MM.1S (cell line): ENCODE measurements around the gene PIKFYVE.
"Not testable (repeated sequence)": the region's sequence is repeated elsewhere in the genome, so short reads cannot be mapped to it uniquely, and the experiment has no call there.

ENCODE experiments used
- DNase-seq: peaks from one replicate; pipeline ENCODE4 v3.0.0-alpha.2; 2015
- H2AFZ ChIP-seq: fragments of 300-600 bp; sonication (generic); 2 replicates; pipeline ENCODE4 v1.6.0; 2016; ENCODE audit warnings: antibody characterized with exemption, low read length
- H3F3A ChIP-seq: fragments of 300-600 bp; sonication (generic); 2 replicates; pipeline ENCODE4 v1.6.1; 2016; ENCODE audit warnings: mild to moderate bottlenecking, antibody characterized with exemption, low read length, moderate library complexity, mixed read lengths; ENCODE audit not compliant: insufficient read depth
- H3K27ac ChIP-seq: fragments of 300-600 bp; sonication (generic); 2 replicates; pipeline ENCODE4 v1.5.1; 2016; ENCODE audit warnings: mild to moderate bottlenecking, low read length
- H3K27me3 ChIP-seq: fragments of 300-600 bp; sonication (generic); replicated peaks from 2 replicates; pipeline ENCODE4 v1.6.0; 2016; ENCODE audit warnings: low read length; ENCODE audit not compliant: insufficient read depth
- H3K36me3 ChIP-seq: fragments of 300-600 bp; sonication (generic); replicated peaks from 2 replicates; pipeline ENCODE4 v1.6.1; 2016; ENCODE audit warnings: mild to moderate bottlenecking, low read length, mixed read lengths; ENCODE audit not compliant: insufficient read depth
- H3K4me1 ChIP-seq: fragments of 300-600 bp; sonication (generic); 2 replicates; pipeline ENCODE4 v1.6.1; 2016; ENCODE audit warnings: low read length, mixed read lengths
- H3K4me2 ChIP-seq: fragments of 300-600 bp; sonication (generic); 2 replicates; pipeline ENCODE4 v1.6.0; 2016; ENCODE audit warnings: low read depth, low read length
- H3K4me3 ChIP-seq: fragments of 300-600 bp; sonication (generic); 2 replicates; pipeline ENCODE4 v1.5.1; 2016; ENCODE audit warnings: low read length, mixed read lengths
- H3K79me2 ChIP-seq: fragments of 300-600 bp; sonication (generic); 2 replicates; pipeline ENCODE4 v1.6.1; 2016; ENCODE audit warnings: mixed run types, low read length, mixed read lengths
- H3K9ac ChIP-seq: fragments of 300-600 bp; sonication (generic); 2 replicates; pipeline ENCODE4 v1.6.1; 2016; ENCODE audit warnings: low read length, mixed read lengths
- H3K9me2 ChIP-seq: fragments of 300-600 bp; sonication (generic); replicated peaks from 2 replicates; pipeline ENCODE4 v1.6.1; 2016; ENCODE audit warnings: mild to moderate bottlenecking, low read length, mixed read lengths; ENCODE audit not compliant: insufficient read depth
- H3K9me3 ChIP-seq: fragments of 300-600 bp; sonication (generic); replicated peaks from 2 replicates; pipeline ENCODE4 v1.6.1; 2016; ENCODE audit warnings: mild to moderate bottlenecking, low read length, mixed read lengths; ENCODE audit not compliant: insufficient read depth
- H4K20me1 ChIP-seq: fragments of 300-600 bp; sonication (generic); 2 replicates; pipeline ENCODE4 v1.6.1; 2016; ENCODE audit warnings: mild to moderate bottlenecking, low read length, moderate library complexity, mixed read lengths; ENCODE audit not compliant: insufficient read depth
- EZH2 ChIP-seq: fragments of 300-600 bp; sonication (generic); optimal IDR thresholded peaks from 2 replicates; pipeline ENCODE3; 2017; ENCODE audit warnings: low read depth, mild to moderate bottlenecking, antibody characterized with exemption, low read length, mixed read lengths
- EZH2phosphoT487 ChIP-seq: fragments of 300-600 bp; sonication (generic); IDR thresholded peaks from 2 replicates; pipeline ENCODE4 v1.6.1; 2018; ENCODE audit warnings: antibody characterized with exemption, low read length
- TF ChIP-seq, protein P1 (sequence below): fragments of 300-600 bp; sonication (generic); IDR thresholded peaks from 2 replicates; pipeline ENCODE4 v1.5.1; 2016; ENCODE audit warnings: antibody characterized with exemption, low read length, mixed read lengths

Gene PIKFYVE

DNA sequence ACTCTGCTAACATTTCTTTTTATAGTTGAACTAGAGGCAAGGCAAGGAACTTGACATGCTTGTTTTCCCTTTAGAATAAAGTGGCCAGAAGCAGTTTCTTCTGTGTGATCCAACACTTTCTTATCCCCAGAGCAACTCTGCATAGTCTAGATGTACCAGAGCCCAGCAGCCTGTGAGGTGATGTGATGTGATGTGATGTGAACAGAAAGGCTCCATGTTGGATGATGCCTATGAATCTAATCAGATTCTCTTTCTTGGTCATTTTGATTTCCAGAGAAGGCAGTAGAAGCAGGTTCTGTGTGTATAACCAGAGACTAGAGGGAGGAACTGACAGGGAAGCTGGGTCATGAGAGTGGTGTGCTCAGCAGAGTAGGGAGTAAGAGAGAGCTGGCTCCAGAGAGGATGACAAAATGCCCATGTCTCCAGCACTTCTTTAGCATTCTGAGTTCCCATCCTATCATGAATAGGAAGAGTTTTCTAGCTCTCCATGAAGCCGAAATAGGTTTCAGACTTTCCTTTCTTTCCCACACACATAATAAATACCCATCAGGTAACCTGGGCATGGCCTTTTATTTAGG, 109.5 kb downstream of the PIKFYVE start:
- Histone ChIP-seq H3K4me1 (no peaks in the 10 kb centered on the region), H3K4me3 (no peak overlapping the region), H3K27ac (no peak overlapping the region), H3F3A (no peaks in the 10 kb centered on the region), H3K9me3 (no peaks in the 10 kb centered on the region), H3K27me3 (no peaks in the 10 kb centered on the region), H3K9ac (no peak overlapping the region), H3K9me2 (no peaks in the 10 kb centered on the region), H4K20me1 (no peaks in the 10 kb centered on the region), H3K36me3 (no peaks in the 10 kb centered on the region), H2AFZ (no peak overlapping the region), H3K4me2 (no peak overlapping the region), H3K79me2 (no peaks in the 10 kb centered on the region)
- TF ChIP-seq, protein P1, sequence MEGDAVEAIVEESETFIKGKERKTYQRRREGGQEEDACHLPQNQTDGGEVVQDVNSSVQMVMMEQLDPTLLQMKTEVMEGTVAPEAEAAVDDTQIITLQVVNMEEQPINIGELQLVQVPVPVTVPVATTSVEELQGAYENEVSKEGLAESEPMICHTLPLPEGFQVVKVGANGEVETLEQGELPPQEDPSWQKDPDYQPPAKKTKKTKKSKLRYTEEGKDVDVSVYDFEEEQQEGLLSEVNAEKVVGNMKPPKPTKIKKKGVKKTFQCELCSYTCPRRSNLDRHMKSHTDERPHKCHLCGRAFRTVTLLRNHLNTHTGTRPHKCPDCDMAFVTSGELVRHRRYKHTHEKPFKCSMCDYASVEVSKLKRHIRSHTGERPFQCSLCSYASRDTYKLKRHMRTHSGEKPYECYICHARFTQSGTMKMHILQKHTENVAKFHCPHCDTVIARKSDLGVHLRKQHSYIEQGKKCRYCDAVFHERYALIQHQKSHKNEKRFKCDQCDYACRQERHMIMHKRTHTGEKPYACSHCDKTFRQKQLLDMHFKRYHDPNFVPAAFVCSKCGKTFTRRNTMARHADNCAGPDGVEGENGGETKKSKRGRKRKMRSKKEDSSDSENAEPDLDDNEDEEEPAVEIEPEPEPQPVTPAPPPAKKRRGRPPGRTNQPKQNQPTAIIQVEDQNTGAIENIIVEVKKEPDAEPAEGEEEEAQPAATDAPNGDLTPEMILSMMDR, result no peak
- no peak for DNase-seq

DNA sequence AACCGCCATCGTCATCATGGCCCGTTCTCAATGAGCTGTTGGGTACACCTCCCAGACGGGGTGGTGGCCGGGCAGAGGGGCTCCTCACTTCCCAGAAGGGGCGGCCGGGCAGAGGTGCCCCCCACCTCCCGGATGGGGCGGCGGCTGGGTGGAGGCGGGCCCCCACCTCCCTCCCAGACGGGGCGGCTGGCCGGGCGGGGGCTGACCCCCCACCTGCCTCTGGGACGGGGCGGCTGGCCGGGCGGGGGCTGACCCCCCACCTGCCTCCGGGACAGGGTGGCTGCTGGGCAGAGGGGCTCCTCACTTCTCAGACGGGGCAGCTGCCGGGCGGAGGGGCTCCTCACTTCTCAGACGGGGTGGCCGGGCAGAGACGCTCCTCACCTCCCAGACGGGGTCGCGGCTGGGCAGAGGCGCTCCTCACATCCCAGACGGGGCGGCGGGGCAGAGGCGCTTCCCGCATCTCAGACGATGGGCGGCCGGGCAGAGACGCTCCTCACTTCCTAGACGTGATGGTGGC, 111.3 kb downstream of the PIKFYVE start:
- not testable (repeated sequence) for H3K79me2 ChIP-seq, H3K9ac ChIP-seq, H3K36me3 ChIP-seq, H3F3A ChIP-seq, H3K27me3 ChIP-seq, H3K9me3 ChIP-seq, H3K4me2 ChIP-seq, H3K27ac ChIP-seq, H3K4me1 ChIP-seq, H3K4me3 ChIP-seq, DNase-seq, H3K9me2 ChIP-seq, H2AFZ ChIP-seq, H4K20me1 ChIP-seq

DNA sequence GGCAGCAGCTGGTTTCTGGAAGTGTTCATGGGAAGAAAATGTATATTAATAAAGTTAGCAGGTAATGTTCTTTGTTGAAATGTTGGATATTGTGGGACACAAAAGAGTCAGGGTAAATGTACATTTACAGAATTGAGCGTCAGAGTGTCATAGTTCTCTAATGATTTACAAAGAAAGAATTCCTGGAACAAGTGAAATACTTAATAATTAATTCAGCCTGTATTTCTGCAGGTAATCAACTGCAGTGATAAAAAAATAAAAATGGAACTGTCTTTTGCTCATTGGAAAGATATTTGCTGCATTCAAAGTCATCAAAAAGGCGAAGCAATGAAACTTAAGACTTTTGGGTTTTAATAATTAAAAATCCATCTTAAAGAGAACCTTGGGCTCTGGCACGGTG, 113.1 kb downstream of the PIKFYVE start:
- no peak for DNase-seq

DNA sequence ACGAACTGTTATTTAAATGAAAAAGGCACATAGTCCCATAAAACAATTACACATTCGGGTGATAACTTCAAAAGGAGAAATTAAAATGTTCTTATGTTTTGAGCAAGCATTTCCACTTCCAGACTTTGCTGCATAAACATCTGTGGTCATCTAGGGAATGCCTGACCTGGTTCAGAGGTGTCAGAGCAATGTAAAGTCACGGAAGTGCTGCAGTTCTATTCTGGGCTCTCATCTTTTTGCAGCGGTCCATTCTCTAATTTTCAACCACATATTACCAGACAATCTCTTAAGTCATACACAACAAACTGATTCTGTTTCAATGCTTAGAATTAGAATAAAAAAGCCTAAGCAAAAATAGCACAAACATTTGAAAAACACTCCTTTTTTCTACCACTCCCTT, 118.6 kb downstream of the PIKFYVE start:
- Histone ChIP-seq H3K4me3 (no peak overlapping the region), H3F3A (no peaks in the 10 kb centered on the region), H4K20me1 (no peaks in the 10 kb centered on the region), H3K27me3 (no peaks in the 10 kb centered on the region), H3K9me3 (no peaks in the 10 kb centered on the region), H3K9me2 (no peaks in the 10 kb centered on the region), H3K9ac (no peak overlapping the region), H3K4me2 (peak overlapping the region; percentile 2; the same call in 1 of the 2 replicates), H3K79me2 (no peaks in the 10 kb centered on the region), H3K27ac (no peak overlapping the region), H3K4me1 (peaks cover 18% of the 10 kb centered on the region), H2AFZ (peak overlapping the region; percentile 10; the same call in 1 of the 2 replicates), H3K36me3 (no peaks in the 10 kb centered on the region)
- TF ChIP-seq EZH2 (no peak), EZH2phosphoT487 (no peak)
- TF ChIP-seq, protein P1, result no peak
- peak; percentile 40 for DNase-seq

More for the DNA sequence above, 113.1 kb downstream of the PIKFYVE start:
- Histone ChIP-seq H2AFZ (no peak overlapping the region), H4K20me1 (no peaks in the 10 kb centered on the region), H3K79me2 (no peaks in the 10 kb centered on the region), H3K36me3 (no peaks in the 10 kb centered on the region), H3K4me2 (no peak overlapping the region), H3K9me2 (no peaks in the 10 kb centered on the region), H3K27ac (no peak overlapping the region), H3K4me1 (peaks cover 4% of the 10 kb centered on the region), H3K27me3 (no peaks in the 10 kb centered on the region), H3K4me3 (no peak overlapping the region), H3K9me3 (no peaks in the 10 kb centered on the region), H3K9ac (no peak overlapping the region), H3F3A (no peaks in the 10 kb centered on the region)
- TF ChIP-seq EZH2 (no peak), EZH2phosphoT487 (no peak)
- TF ChIP-seq, protein P1, result no peak
